RWPE2 (cell line): ENCODE data around the gene TMEM135.

Source experiments
- ATAC-seq: fragments of 200-7000 bp; cut with Tn5 transposase; 3 replicates; pipeline ENCODE4 v1.9.1; 2021; ENCODE audit warnings: low read depth
- DNase-seq: peaks from one replicate; pipeline ENCODE4 v3.0.0-alpha.2; 2020; ENCODE audit warnings: low spot score
- H3K27ac ChIP-seq: fragments of 450-650 bp; 2 replicates; pipeline ENCODE4 v1.5.1; 2017; ENCODE audit warnings: mild to moderate bottlenecking; ENCODE audit not compliant: poor library complexity, severe bottlenecking
- H3K27me3 ChIP-seq: fragments of 250-450 bp; sonication (Bioruptor Pico); 2 replicates; pipeline ENCODE4 v1.5.1; 2021; ENCODE audit warnings: mild to moderate bottlenecking, moderate library complexity; ENCODE audit not compliant: insufficient read depth, poor library complexity, severe bottlenecking
- H3K36me3 ChIP-seq: fragments of 250-450 bp; sonication (Bioruptor Pico); 2 replicates; pipeline ENCODE4 v1.5.1; 2020; ENCODE audit warnings: low read depth, mild to moderate bottlenecking, moderate library complexity
- H3K4me1 ChIP-seq: fragments of 250-450 bp; sonication (Bioruptor Pico); 2 replicates; pipeline ENCODE4 v1.5.1; 2021; ENCODE audit warnings: mild to moderate bottlenecking, moderate library complexity; ENCODE audit not compliant: insufficient read depth, poor library complexity, severe bottlenecking
- H3K4me3 ChIP-seq: fragments of 250-450 bp; sonication (Bioruptor Pico); 2 replicates; pipeline ENCODE4 v1.5.1; 2021; ENCODE audit warnings: mild to moderate bottlenecking, moderate library complexity; ENCODE audit not compliant: severe bottlenecking
- H3K9me3 ChIP-seq: fragments of 250-450 bp; sonication (Bioruptor Pico); 2 replicates; pipeline ENCODE4 v1.5.1; 2021; ENCODE audit warnings: mild to moderate bottlenecking, moderate library complexity; ENCODE audit not compliant: severe bottlenecking
- CTCF ChIP-seq: fragments of 450-650 bp; IDR thresholded peaks from one replicate; pipeline ENCODE4 v1.5.1; 2017; ENCODE audit warnings: mild to moderate bottlenecking, moderate library complexity; ENCODE audit not compliant: poor library complexity, severe bottlenecking

The TMEM135 gene

GRCh38 chr11:87307101-87307500 lies 269.4 kb downstream of the TMEM135 start:
- Histone ChIP-seq H3K27ac (no peak overlapping the region), H3K27me3 (no peaks in the 10 kb centered on the region), H3K9me3 (no peaks in the 10 kb centered on the region), H3K4me1 (no peaks in the 10 kb centered on the region), H3K4me3 (no peak overlapping the region), H3K36me3 (no peaks in the 10 kb centered on the region)
- DNase-seq (no peak), ATAC-seq (no peak)
- no peak for TF ChIP-seq CTCF

GRCh38 chr11:87315229-87315628 lies 277.5 kb downstream of the TMEM135 start:
- TF ChIP-seq CTCF: no peak
- H3K36me3 ChIP-seq: peaks cover 9% of the 10 kb centered on the region
- DNase-seq (no peak), ATAC-seq (no peak)
- H3K9me3 ChIP-seq: no peaks in the 10 kb centered on the region
- H3K4me3 ChIP-seq: no peak overlapping the region
- H3K27me3 ChIP-seq: no peaks in the 10 kb centered on the region
- H3K4me1 ChIP-seq: no peaks in the 10 kb centered on the region
- H3K27ac ChIP-seq: no peak overlapping the region

GRCh38 chr11:87316491-87316890 lies 278.8 kb downstream of the TMEM135 start:
- Histone ChIP-seq H3K36me3 (peaks cover 14% of the 10 kb centered on the region), H3K4me1 (no peaks in the 10 kb centered on the region), H3K27ac (no peak overlapping the region), H3K9me3 (no peaks in the 10 kb centered on the region), H3K4me3 (no peak overlapping the region), H3K27me3 (no peaks in the 10 kb centered on the region)
- DNase-seq (no peak), ATAC-seq (no peak)
- no peak for TF ChIP-seq CTCF

GRCh38 chr11:87317441-87317840 lies 279.7 kb downstream of the TMEM135 start:
- Histone ChIP-seq H3K27me3 (no peaks in the 10 kb centered on the region), H3K27ac (no peak overlapping the region), H3K36me3 (peaks cover 14% of the 10 kb centered on the region), H3K4me1 (no peaks in the 10 kb centered on the region), H3K4me3 (no peak overlapping the region), H3K9me3 (no peaks in the 10 kb centered on the region)
- DNase-seq (no peak), ATAC-seq (no peak)
- no peak for TF ChIP-seq CTCF

- no peak for ATAC-seq
- Histone ChIP-seq H3K4me1 (no peaks in the 10 kb centered on the region), H3K4me3 (no peak overlapping the region), H3K36me3 (peaks cover 17% of the 10 kb centered on the region), H3K27me3 (no peaks in the 10 kb centered on the region), H3K27ac (no peak overlapping the region), H3K9me3 (no peaks in the 10 kb centered on the region)
- no peak for DNase-seq
- TF ChIP-seq CTCF: no peak
Observed at GRCh38 chr11:87320123-87320522, 282.4 kb downstream of the TMEM135 start.
